ENCODE data around the gene RFX4. TPM values are rescaled to one million over a fixed set of nuclear protein-coding genes. Genes with fewer than 3 reads are reported as not detected.

RFX4 gene
- total RNA-seq: not detected in 2 replicates

DNA sequence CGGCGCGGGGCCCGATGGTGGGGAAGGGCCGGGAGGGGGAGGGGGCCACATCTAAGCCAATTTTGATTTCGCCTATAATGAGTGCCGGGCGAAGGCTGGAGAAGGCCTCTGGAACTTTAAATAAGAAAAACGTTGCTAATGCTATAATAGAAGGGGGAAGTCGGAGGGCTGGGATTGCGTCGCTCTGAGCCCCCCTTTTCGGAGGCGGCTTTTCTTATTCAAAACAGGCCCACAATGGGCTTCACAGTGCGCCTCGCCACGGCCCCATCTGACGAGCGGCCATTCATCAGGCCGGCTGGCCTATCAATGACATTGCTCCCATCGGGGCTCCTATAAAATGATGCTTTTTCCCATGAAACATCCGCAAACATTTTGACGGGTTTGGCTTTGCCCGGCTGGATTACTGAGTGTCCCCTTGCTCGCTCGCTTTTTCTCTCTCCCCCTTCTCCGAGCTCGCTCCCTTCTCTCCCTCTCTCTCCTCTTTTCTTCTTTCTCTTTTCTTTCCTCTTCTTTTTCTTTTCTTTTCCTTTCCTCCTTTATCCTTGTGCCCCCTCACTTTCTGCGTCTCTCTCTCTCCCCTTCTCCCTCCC is at the start of gene RFX4:
Gene RFX4 (plus strand): TSS at position 364 of the 590 bp plus-strand sequence. CDS start 317 bp downstream, outside the sequence.

DNA sequence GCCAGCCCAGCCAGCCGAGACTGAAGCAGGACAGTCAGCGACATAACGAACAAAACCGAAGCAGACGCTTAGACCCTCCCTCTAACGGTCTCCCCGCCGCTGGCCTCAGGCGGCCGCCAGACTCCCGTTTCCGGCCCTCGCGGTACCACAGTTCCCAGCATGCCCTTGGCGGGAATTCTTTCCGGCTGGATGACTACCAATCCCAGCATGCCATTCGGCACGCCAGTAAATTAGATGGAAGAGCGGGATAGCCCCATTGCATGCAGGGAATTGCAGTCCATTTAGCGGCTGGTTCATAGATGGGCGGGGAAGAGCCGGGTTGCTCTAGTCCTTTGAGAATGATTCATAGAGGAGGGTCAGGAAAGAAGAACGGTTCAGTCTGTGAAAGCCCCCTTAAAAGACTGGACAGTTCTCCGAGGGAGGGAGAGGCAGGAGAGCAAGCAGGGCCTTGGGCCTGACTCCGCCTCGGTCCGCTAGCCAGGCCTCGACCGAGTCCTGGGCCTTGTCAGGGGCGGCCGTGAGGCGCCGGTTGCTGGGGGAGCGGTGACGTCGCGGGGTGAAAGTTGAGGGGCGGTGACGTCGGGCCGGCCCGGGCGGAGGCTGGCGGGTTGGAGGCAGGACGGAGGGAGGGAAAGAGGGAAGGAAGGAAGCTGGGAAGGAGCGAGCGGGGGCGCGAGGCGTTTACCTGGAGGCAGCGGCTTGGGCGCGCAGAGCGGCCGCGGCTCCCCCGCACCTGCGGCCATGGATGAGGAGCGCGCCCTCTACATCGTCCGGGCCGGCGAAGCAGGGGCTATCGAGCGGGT is 191.4 kb downstream of the RFX4 start, which contains the start of gene RIC8B:
Gene RIC8B (plus strand): TSS at position 678 of the 803 bp plus-strand sequence. CDS start 64 bp downstream, at position 742.

Other genes starting within 250 kb of the RFX4 start
- gene POLR3B, start 225.3 kb upstream of the RFX4 start, total RNA-seq: 16.9 and 19.8 TPM in 2 replicates
- gene RIC8B, start 191.7 kb downstream of the RFX4 start, total RNA-seq: 12.8 and 17.5 TPM in 2 replicates

All from smooth muscle cell of the umbilical artery (primary cell).